ENCODE data around the gene HS2ST1. TPM values are rescaled to one million over a fixed set of nuclear protein-coding genes. Genes with fewer than 3 reads are reported as not detected.

HS2ST1 gene
- polyA plus RNA-seq, 1 experiment = 22.4 TPM

DNA sequence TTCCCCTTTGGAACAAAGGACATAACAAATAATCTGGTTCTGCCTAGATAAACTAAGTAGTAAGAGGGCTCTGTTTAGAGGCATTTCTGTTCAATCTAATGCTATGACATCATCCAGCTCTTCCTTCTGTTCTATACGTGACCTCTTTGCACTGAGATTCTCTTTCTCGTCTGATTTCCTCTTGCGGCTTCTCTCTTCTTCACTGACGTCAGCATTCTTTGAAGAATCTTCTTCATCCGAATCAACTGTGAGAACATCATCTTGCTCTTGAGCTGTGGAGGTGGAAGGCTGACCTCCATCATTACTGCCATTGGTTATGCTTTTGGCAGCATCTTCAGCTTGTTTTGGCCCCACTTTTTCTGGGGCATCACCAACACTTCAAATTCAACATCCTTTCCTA, 130.4 kb downstream of the HS2ST1 start:
- ChIA-PET CTCF (no interaction called here), POLR2A (no interaction called here)
- Histone ChIP-seq H3K4me3 (ENCODE audit: low read depth, low read length) (no peak overlapping the region), H3K9me3 (ENCODE audit: control insufficient read depth, insufficient read depth, low read length) (no peaks in the 10 kb centered on the region), H3K27me3 (ENCODE audit: control insufficient read depth, insufficient read depth, low read length) (no peaks in the 10 kb centered on the region), H3K27ac (ENCODE audit: low read depth, low read length) (no peak overlapping the region)
- no peak for DNase-seq (ENCODE audit: low read depth, low spot score)
- TF ChIP-seq, protein P1, sequence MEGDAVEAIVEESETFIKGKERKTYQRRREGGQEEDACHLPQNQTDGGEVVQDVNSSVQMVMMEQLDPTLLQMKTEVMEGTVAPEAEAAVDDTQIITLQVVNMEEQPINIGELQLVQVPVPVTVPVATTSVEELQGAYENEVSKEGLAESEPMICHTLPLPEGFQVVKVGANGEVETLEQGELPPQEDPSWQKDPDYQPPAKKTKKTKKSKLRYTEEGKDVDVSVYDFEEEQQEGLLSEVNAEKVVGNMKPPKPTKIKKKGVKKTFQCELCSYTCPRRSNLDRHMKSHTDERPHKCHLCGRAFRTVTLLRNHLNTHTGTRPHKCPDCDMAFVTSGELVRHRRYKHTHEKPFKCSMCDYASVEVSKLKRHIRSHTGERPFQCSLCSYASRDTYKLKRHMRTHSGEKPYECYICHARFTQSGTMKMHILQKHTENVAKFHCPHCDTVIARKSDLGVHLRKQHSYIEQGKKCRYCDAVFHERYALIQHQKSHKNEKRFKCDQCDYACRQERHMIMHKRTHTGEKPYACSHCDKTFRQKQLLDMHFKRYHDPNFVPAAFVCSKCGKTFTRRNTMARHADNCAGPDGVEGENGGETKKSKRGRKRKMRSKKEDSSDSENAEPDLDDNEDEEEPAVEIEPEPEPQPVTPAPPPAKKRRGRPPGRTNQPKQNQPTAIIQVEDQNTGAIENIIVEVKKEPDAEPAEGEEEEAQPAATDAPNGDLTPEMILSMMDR (IDR thresholded peaks at IDR 0.05; ENCODE audit: low read depth, low read length) = no peak

DNA sequence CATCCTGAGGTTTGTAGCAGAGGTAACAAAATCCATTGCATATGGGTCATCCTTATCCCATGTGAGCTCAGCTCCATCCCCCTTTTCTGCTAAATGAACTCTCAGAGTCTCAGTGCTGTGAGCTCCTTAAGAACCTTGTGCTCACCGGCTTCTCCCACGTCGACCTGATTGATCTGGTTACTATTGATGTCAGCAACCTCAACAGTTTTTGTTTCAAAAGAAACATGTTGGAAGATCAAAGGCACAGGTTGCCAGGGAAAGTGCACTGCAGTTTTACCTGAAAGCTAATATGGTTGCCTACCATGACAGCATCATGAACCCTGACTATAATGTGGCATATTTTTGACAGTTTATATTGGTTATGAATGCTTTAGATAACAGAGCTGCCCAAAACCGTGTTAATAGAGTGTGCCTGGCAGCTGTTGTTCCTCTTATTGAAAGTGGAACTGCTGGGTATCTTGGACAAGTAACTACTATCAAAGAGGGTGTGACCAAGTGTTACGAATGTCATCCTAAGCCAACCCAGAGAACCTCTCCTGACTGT, 131.4 kb downstream of the HS2ST1 start:
- no peak for DNase-seq (ENCODE audit: low read depth, low spot score)
- H3K9me3 ChIP-seq (ENCODE audit: control insufficient read depth, insufficient read depth, low read length) = no peaks in the 10 kb centered on the region
- TF ChIP-seq, protein P1 (IDR thresholded peaks at IDR 0.05; ENCODE audit: low read depth, low read length) = no peak
- no peak overlapping the region for H3K4me3 ChIP-seq (ENCODE audit: low read depth, low read length)
- CTCF ChIA-PET = interaction anchor here (1.2 kb wide), 1 partner anchor 39 kb away, joined by 4 read pairs; no protein-coding TSS in a partner anchor
- H3K27ac ChIP-seq (ENCODE audit: low read depth, low read length) = no peak overlapping the region
- H3K27me3 ChIP-seq (ENCODE audit: control insufficient read depth, insufficient read depth, low read length) = no peaks in the 10 kb centered on the region
- POLR2A ChIA-PET = no interaction called here

DNA sequence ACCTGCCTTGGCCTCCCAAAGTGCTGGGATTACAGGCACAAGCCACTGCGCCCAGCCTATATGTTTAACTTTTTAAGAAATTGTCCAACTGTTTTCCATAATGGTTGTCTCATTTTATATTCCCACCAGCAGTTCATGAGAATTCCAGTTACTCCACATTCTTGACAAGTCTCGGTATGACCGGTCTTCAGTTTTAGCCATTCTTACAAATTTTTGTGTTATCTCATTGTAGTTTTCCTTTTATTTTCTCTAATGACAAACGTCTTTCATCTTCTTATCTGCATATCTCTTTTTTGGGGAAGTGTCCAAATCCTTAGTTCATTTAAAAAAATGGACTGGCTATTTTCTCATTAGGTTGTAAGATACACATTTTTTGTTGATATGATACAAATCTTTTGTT, 132.5 kb downstream of the HS2ST1 start:
- DNase-seq (ENCODE audit: low read depth, low spot score) = no peak
- POLR2A ChIA-PET = no interaction called here
- no peaks in the 10 kb centered on the region for H3K9me3 ChIP-seq (ENCODE audit: control insufficient read depth, insufficient read depth, low read length)
- TF ChIP-seq, protein P1 (IDR thresholded peaks at IDR 0.05; ENCODE audit: low read depth, low read length) = no peak
- no peaks in the 10 kb centered on the region for H3K27me3 ChIP-seq (ENCODE audit: control insufficient read depth, insufficient read depth, low read length)
- CTCF ChIA-PET = no interaction called here
- no peak overlapping the region for H3K4me3 ChIP-seq (ENCODE audit: low read depth, low read length)
- H3K27ac ChIP-seq (ENCODE audit: low read depth, low read length) = no peak overlapping the region

DNA sequence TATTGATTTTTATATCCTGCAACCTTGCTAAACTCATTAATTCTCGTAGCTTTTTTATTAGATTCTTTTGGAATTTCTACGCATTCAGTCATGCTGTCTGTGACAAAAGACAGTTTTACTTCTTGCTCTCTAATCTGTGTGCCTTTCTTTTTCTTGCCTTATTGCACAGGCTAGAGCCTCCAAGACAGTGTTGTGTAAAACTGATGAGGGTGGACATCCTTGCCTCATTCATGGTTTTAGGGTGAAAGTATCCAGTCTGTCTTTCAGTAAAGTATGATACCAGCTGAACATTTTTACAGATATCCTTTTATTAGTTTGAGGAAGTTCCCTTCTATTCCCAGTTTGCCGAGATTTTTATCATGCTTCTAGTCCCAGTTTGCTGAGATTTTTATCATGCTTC, 133.8 kb downstream of the HS2ST1 start:
- ChIA-PET POLR2A (no interaction called here), CTCF (no interaction called here)
- H3K27me3 ChIP-seq (ENCODE audit: control insufficient read depth, insufficient read depth, low read length) = no peaks in the 10 kb centered on the region
- TF ChIP-seq, protein P1 (IDR thresholded peaks at IDR 0.05; ENCODE audit: low read depth, low read length) = no peak
- H3K4me3 ChIP-seq (ENCODE audit: low read depth, low read length) = no peak overlapping the region
- no peak for DNase-seq (ENCODE audit: low read depth, low spot score)
- H3K9me3 ChIP-seq (ENCODE audit: control insufficient read depth, insufficient read depth, low read length) = no peaks in the 10 kb centered on the region
- H3K27ac ChIP-seq (ENCODE audit: low read depth, low read length) = no peak overlapping the region

DNA sequence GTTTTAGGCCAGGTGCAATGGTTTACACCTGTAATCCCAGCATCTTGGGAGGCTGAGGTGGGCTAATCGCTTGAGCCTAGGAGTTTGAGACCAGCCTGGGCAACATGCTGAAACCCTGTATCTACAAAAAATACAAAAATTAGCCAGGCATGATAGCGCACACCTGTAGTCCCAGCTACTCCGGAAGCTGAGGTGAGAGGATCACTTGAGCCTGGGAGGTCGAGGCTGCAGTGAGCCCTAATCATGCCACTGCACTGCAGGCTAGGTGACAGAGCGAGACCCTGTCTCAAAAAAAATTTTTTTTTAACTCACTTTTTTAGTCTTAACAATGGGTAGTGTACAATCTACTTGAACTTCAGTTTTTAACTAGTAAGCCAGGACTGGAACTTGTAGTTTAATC, 137.5 kb downstream of the HS2ST1 start:
- DNase-seq (ENCODE audit: low read depth, low spot score) = no peak
- no peaks in the 10 kb centered on the region for H3K27me3 ChIP-seq (ENCODE audit: control insufficient read depth, insufficient read depth, low read length)
- no peak overlapping the region for H3K4me3 ChIP-seq (ENCODE audit: low read depth, low read length)
- no peak overlapping the region for H3K27ac ChIP-seq (ENCODE audit: low read depth, low read length)
- no peaks in the 10 kb centered on the region for H3K9me3 ChIP-seq (ENCODE audit: control insufficient read depth, insufficient read depth, low read length)
- ChIA-PET POLR2A (no interaction called here), CTCF (no interaction called here)
- TF ChIP-seq, protein P1 (IDR thresholded peaks at IDR 0.05; ENCODE audit: low read depth, low read length) = no peak

All from AG04450 (cell line).